GM12891 (cell line): ENCODE data around the gene C16orf74.

Source experiments
- PAX5 ChIP-seq: IDR thresholded peaks from 2 replicates; pipeline ENCODE4 v1.6.1; 2011; ENCODE audit warnings: low read length, moderate library complexity, mild to moderate bottlenecking; ENCODE audit not compliant: insufficient read depth, severe bottlenecking
- POLR2A ChIP-seq: IDR thresholded peaks from 2 replicates; pipeline ENCODE4 v1.6.1; 2011; ENCODE audit warnings: low read depth, low read length, control low read depth
- POLR2AphosphoS5 ChIP-seq: IDR thresholded peaks from 2 replicates; pipeline ENCODE4 v1.6.1; 2011; ENCODE audit warnings: low read depth, low read length, control low read depth
- POU2F2 ChIP-seq: IDR thresholded peaks from 2 replicates; pipeline ENCODE4 v1.6.1; 2011; ENCODE audit warnings: low read depth, mild to moderate bottlenecking, control low read depth, low read length, moderate library complexity
- SPI1 ChIP-seq: IDR thresholded peaks from 2 replicates; pipeline ENCODE4 v1.6.1; 2011; ENCODE audit warnings: low read depth, low read length, control low read depth
- TAF1 ChIP-seq: IDR thresholded peaks from 2 replicates; pipeline ENCODE4 v1.6.1; 2011; ENCODE audit warnings: low read depth, low read length, control low read depth

GRCh38 chr16:85679870-85680269, 71.0 kb downstream of the C16orf74 start:
- TF ChIP-seq POLR2A (no peak), POLR2AphosphoS5 (no peak), POU2F2 (no peak), PAX5 (no peak), TAF1 (no peak), SPI1 (no peak)
